Esophagus muscularis mucosa (tissue), 4 donors: ENCODE data around the gene TOR4A.

ENCODE experiments used
- CTCF ChIP-seq, 3 experiments: fragments of 200-600 bp in 2 of 3; fragments of 450-650 bp in 1 of 3; sonication (generic) in 2 of 3; IDR thresholded peaks; one replicate each; pipeline ENCODE4 v1.5.1; 2017 to 2019; ENCODE audit warnings: antibody characterized with exemption in 3 of 3, mild to moderate bottlenecking in 2 of 3, moderate library complexity in 1 of 3
- EP300 ChIP-seq: sonication (generic); formaldehyde crosslinking; IDR thresholded peaks from one replicate; pipeline ENCODE4 v1.6.1; 2017; ENCODE audit warnings: antibody characterized with exemption
- POLR2A ChIP-seq: fragments of 450-650 bp; IDR thresholded peaks from one replicate; pipeline ENCODE4 v1.6.1; 2017; ENCODE audit warnings: antibody characterized with exemption, moderate library complexity, mild to moderate bottlenecking, low read depth
- POLR2AphosphoS5 ChIP-seq, 2 donors: sonication (generic); formaldehyde crosslinking; IDR thresholded peaks; one replicate each; pipeline ENCODE4 v1.6.1; 2017; ENCODE audit warnings: antibody characterized with exemption in 2 of 2

DNA sequence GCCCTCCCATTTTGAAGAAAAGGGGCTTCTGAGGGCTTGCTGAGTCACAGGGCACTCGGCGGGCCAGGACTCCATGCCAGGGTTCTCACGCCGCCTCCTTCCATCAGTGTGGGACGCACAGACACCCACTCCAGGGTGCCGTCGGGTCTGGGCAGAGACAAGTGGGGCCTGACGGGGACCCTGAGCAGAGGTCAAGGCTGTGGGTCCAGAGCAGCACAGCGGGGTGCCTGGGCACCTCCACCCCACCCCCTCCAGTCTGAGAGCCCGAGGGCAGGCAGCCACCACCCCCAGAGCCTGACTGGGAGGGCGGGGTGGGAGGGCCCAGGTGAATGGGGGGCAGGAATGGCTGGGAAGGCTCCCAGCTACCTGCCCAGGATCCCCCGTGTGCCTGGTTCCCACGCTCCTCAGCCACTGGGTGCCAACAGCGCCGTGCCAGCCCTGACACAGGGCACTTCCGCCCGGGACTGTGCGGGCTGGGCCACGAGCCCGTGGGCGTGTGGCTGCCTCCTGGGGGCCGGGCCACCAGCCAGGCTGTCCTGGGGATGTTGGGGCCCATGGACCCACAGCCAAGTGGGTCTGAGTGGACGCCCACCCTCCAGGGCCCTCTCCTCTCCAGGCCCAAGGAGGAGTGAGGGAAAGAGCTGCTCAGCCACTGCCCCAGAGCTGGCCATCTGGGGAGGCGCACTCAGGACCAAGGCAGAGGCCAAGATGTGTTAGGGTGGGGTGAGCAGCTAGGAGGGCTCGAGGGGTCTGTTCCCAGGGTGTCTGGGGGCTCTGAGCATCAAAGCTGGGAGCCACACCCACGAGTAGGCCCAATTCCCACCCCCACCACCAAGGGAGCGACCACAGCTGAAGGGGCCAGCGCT is 34.7 kb downstream of the TOR4A start:
- TF ChIP-seq CTCF (IDR thresholded peaks at IDR 0.05) (no peak), POLR2A (no peak), EP300 (no peak), POLR2AphosphoS5 (IDR thresholded peaks at IDR 0.05) (no peak)
